Fibroblast of peridontal ligament (primary cell): ENCODE data around the gene CTCFL.
"Not testable (repeated sequence)": the region's sequence is repeated elsewhere in the genome, so short reads cannot be mapped to it uniquely, and the experiment has no call there.

Experiments
- DNase-seq: peaks from one replicate; pipeline ENCODE4 v3.0.0-alpha.2; 2010; ENCODE audit errors: extremely low read depth

The CTCFL gene

GRCh38 chr20:57536120-57536708, 11.3 kb upstream of the CTCFL start:
- no peak for DNase-seq

DNA sequence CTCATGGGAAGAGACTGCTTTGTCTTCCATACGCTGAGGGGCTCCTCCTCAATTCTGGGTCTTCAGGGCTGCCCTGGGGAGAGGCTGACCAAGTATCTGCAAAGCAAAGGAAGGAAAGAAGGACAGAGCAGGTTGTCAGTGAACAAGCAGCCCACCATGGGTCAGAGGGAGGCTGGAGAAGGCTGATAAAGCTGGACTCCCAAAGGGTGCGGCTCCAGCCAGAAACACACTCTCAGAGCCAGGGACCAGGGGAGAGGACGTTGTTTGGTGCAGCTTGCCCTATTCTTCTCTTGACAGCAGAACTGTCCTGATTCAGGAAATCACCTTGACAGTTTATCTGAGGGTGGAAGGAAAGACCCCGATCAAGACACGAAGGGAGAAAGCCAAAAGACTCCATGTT, 10.4 kb upstream of the CTCFL start:
- DNase-seq = no peak

GRCh38 chr20:57532104-57532503, 7.2 kb upstream of the CTCFL start:
- no peak for DNase-seq

- DNase-seq = no peak
These were observed 5.5 kb upstream of the CTCFL start for GRCh38 chr20:57530327-57530981.

DNA sequence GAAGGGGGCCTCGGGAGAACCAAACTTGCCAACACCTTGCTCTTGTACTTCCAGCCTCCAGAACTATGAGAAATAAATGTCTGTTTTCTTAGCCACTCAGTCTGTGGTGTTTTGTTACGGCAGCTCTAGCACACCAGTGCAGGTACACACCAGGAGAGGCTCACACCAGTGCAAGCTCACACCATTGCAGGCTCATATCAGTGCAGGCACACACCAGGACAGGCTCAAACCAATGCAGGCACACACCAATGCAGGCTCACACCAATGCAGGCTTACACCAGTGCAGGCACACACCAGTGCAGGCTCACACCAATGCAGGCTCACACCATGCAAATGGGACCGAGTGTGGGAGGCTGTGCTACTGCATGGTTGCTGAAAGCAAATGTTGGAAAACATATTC, 4.9 kb upstream of the CTCFL start:
- no peak for DNase-seq

DNA sequence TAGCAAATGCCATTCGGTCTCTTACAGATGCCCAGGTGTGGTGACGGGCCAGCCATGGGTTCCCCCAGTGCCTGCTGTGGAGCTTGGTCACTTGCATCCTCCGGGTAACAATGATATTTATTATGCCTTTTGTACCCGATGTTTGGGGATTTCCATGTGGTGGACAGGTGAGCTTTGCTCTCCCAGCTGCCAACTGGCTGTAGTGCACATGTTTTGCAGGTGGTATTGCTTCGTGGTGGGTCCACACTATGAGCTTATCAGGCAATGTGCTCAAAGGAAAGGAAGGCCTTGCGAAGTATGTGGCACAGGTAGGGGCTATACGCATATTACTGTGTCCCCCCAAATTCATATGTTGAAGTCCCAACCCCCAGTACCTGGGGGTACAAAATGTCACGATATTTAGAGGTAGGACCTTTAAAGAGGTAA, 4.2 kb upstream of the CTCFL start:
- DNase-seq = no peak

- no peak for DNase-seq
These were observed 3.2 kb upstream of the CTCFL start for GRCh38 chr20:57528148-57528547.

GRCh38 chr20:57527728-57528127, 2.8 kb upstream of the CTCFL start:
- DNase-seq = no peak

DNA sequence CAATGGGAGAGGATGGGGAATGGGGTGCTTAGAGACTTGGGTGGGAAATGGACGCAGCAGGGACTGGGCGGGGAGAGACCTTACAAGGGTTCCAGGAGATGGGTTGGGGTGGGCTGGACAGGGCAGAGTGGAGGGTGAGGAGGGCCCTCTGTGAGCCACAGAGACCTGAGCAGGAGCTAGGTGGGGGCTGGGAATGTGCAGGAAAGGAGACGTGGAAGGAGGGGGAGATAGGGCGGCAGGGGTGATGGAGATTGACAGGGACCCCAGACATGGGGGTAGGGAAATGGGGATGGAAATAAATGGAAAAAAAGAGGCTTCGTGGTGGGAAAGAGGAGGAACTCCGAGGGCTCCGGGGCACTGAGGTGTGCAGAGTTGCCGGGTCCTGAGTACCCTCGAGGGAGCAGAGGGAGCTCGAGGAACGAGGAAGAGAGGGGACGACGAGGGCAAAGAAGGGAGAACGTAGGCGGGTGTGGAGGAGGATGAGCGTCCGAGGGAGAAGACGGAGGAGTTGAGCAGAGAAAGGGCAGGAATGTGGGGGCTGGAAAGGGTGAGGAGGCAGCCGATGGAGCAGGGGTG, 2.0 kb upstream of the CTCFL start:
- DNase-seq = no peak

- no peak for DNase-seq
These were observed 1.3 kb upstream of the CTCFL start for GRCh38 chr20:57526087-57526884.

DNA sequence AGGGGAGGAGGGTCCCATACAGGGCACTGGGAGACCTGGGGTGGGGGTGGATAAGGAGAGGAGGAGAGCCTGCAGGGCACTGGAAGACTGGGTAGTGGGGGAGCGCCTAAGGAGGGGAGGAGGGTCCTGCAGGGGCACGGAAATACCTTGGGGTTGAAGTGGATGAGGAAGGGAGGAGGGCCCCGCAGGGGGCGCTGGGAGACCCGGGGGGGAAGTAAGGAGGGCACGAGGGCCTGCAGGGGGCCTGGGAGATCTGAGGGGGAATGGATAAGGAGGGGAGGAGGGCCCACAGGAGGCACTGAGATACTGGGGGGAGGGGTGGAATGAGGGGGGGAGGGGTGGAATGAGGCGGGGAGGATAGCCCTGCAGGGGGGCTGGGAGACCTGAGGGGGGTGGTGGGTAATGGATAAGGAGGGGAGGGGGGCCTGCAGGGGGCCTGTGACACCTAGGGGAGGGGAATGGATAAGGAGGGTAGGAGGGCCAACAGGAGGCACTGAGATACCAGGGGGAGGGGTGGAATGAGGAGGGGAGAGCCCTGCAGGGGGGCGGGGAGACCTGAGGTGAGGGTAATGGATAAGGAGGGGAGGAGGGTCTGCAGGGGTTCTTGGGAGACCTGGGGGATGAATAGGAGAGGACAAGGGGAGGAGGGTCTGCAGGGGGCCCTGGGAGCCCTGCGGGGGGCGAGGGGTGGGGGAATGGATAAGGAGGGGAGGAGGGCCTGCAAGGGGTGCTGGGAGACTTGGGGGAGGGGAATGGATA, 567 bp upstream of the CTCFL start:
- DNase-seq = no peak

DNA sequence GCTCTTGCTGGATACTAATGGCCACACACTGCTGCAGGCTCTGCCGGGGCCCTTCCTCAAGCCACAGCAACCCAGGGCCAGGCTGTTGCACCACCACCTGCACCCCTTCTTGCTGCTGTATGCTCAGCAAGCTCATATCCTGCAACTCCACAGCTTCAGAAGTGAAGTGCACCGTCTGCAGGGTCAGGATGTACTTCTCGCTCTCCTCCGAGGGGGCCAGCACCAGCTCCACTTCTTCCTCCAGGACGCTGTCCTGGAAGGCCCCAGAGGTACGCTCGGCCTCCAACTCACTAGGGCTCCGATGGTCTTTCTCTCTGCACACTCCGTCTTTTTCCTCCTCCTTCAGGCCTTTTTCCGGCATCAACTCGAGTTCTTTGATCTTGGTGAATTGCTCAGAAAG, 1.2 kb downstream of the CTCFL start:
- DNase-seq = no peak

GRCh38 chr20:57522380-57523140, 2.4 kb downstream of the CTCFL start:
- DNase-seq = no peak

DNA sequence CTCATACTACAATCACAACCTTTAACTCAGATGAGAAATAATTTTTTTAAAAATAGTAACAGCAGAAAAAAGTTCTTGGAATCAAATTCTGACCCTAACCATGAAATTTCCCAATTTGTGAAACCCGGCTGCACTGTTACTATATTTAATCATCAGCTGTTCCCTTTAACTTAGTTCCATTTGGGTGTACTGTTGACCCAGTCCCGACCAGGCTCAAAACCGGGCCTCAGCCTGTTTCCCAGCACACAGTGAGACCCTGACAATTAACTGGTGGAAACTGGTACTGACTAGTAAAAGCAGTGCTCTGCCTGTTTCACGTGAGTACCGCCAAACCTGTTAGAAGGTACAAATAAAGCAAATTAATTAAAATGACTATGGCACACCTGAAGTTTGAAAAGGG, 7.0 kb downstream of the CTCFL start:
- DNase-seq = no peak

DNA sequence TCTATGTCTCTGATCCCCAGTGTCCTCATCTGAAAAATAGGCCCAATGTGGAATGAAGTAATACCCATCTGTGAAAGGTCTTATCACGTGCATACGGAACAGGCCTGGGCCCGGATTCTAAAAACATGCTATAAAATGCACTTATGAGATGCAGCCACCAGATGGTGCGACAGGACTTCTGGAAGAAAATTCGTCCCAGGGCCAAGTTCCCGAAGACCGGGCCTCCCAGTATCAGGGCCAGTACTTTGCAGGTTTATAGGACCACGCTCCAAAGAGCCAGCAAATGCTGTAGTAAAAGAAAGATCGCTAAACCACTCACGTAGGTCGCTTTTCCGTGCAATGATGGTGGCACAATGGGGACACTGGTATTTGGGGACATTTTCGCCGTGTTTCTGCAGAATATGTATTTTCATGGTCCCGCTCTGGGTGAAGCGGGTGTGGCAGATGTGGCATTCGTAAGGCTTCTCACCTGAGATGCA, 10.6 kb downstream of the CTCFL start:
- peak; percentile 77 for DNase-seq

DNA sequence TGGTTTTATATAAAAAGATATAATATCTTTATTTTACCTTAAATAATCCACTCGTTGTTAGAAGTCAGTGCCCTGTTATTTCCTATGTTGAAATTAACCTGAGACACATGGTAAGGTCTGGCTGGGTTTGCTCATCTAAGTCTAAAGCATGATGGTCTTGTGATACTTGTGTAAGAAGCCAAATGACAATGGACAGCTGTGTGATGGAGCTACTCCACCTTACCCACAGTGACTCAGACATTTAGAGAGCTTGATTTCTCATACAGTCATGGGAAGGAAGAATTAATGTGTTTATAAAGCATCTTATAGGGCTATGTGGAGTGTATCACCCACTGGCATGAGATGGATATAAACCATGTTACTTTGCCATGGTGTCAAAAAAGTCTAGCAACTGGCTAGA, 11.7 kb downstream of the CTCFL start:
- peak; percentile 10 for DNase-seq

- DNase-seq = no peak
These were observed 12.5 kb downstream of the CTCFL start for GRCh38 chr20:57512432-57512831.

DNA sequence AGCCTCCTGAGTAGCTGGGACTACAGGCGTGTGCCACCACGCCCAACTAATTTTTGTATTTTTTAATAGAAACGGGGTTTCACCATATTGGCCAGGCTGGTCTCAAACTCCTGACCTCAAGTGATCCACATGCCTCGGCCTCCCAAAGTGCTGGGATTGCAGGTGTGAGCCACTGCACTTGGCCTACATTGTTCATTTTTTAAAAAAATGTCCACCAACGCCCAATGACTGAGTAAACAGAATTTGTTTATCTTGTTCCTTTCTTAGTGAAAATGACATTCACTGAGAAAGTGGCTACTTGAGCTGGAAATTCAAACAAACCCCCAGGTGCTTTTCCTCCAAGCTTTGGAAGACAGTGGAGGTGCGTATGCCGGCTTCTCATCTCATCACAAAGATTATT, 13.2 kb downstream of the CTCFL start:
- DNase-seq = not testable (repeated sequence)

DNA sequence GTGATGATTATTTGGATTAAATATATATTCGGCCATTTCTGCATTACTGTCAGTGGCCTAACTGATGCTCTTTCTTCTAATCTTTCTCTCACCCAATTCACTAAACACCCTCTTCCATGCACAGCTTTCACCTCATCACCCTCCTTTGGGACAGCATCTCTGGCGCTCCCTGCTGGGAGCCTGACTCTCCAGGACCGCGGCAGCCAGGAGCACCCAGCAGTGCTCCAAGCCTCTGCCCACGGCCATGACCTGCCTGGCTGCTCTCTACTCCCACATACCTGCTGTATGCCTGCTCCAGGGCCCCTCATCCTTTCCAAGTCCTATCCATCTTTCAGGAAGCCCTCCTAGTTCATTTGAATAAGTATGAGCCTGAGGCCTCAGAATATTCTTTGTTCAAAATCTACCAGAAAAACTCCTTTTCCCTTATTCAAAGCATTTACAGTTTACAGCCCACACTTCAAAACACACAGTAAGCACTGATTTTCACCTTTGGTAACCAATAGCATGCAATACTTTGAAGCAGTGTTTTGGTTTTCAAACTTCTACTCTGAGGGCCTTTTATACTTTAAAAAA, 15.2 kb downstream of the CTCFL start:
- DNase-seq = no peak

- no peak for DNase-seq
These were observed 16.1 kb downstream of the CTCFL start for GRCh38 chr20:57508831-57509230.

GRCh38 chr20:57508381-57508780, 16.6 kb downstream of the CTCFL start:
- no peak for DNase-seq
